ENCODE results near the gene CXCL16.

DNA sequence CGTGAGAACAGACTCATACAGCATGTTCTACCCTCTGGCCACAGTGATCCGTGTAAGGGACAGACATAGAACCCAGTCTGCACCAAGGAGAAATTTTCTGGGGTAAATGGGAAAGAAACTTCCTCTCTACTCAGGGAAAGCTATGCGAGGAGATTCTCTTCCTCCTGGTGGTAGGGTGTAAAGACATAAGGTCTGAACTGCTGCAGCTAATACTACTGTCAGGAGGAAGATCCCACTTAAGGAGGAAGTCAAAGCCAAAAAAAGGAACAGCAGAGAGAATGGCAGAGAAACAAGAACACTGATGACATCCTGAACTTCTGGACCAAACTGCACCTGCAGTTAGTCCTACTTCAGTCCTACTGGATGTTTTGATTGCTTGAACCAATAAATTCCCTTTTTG is 24.9 kb upstream of the CXCL16 start:
- TF ChIP-seq CREB1 (IDR thresholded peaks at IDR 0.05; ENCODE audit: low read depth) (no peak), EP300 (IDR thresholded peaks at IDR 0.05; ENCODE audit: borderline replicate concordance) (no peak), TAF1 (IDR thresholded peaks at IDR 0.05; ENCODE audit: low read depth) (no peak), CEBPB (IDR thresholded peaks at IDR 0.05) (no peak)
